GM21737 (cell line): ENCODE measurements around the gene CACNA2D4.

Experiments used
- ATAC-seq: cut with Tn5 transposase; IDR thresholded peaks from one replicate; pipeline ENCODE4 v1.9.1; 2021; ENCODE audit warnings: mild to moderate bottlenecking, moderate library complexity; ENCODE audit not compliant: unreplicated experiment

CACNA2D4 gene

DNA sequence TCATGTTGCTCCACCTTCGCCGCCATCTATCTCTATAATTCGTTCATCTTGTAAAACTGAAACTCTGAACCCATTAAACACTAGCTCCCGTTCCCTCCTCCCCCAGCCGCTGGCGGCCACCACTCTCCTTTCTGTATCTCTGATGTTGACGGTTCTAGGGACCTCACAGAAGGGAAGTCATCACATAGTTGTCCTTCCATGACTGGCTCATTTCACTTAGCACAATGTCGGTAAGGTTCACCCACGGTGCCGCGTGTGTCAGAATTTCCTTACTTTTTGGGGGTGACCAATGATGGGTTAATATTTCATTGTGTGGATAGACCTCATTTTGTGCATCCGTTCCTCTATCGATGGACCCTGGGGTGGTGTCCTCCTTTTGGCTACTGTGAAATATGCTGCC, 2.0 kb upstream of the CACNA2D4 start:
- no peak for ATAC-seq

- no peak for ATAC-seq
These were observed 1.3 kb upstream of the CACNA2D4 start for GRCh38 chr12:1919763-1920162.

- no peak for ATAC-seq
These were observed 832 bp upstream of the CACNA2D4 start for GRCh38 chr12:1919284-1919683.

- no peak for ATAC-seq
These were observed 408 bp upstream of the CACNA2D4 start for GRCh38 chr12:1918884-1919236.

- no peak for ATAC-seq
These were observed 1.0 kb downstream of the CACNA2D4 start for GRCh38 chr12:1917172-1918070.

DNA sequence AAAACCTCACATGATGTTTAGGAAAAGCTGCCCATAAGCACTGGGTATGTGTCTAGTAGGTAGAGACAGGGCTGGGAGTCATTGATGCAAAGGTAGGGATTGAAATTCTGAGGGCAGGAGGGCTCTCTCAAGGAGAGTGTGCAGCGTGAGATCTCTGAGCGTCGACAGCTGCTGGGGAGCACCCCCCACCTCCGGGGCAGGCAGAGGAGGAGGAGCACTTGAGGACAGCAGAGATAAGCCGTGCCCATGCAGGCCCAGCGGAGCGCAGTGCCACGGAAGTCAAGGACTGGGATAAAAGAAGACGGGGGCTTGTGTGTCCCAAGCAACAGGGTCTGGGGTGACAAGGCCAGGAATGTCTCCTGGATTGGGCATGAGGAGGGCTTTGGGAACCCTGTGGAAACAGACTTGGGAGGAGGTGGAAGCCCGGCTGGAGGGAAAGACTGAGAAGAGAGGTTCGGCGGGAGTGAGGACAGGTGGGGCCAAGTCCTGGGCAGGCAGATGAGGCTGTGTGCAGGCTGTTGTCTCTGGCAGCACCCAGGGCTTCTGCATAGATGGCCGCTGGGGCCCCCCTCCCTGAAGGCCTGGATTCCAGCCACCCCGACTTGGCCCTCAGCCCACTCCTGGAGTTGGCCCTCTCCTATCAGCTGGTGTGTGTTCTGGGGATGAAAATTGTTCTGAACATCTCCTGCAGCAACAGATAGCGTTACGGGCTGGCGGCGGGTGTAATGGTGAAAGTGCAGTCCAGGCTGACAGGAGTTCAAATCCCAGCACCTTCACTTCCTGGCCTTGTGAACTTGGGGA, 1.9 kb downstream of the CACNA2D4 start:
- no peak for ATAC-seq

GRCh38 chr12:1915082-1915968, 3.1 kb downstream of the CACNA2D4 start:
- ATAC-seq = no peak

DNA sequence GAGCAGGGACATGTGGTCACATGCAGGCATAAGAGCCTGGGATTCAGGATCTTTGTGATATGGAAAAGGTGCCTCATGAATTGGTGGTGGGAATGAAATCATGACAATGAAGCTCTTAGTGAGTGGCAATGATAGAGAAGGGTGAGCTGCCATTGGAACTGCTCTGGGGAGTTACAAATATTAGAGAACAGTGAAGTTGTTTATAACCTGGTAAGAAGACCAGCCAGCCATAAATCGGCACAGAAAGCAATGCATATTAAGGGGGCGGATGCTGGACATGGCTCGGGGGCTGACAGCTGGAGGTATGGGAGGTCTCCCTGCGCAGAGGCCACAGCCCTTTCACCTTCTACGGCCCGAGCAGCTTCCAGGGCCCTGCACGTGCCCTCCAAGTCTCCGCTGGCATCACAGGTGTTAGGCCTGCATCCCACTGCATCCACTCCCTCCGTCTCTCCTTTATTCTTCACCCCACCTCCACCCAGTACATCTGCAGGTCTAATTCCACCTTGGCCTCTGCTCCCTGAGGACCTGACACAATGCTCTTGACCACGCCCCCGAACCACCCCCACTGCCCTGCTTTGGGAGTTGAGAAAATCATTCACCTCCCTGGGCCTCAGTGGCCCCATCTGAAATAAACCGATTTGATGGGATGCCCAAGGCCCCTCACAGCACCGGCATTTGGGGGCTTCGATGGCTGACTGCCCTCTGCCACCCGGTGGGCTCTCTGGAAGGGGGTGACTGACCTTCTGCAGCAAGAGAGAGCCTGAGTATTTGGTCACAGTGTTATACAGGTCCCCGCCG, 4.1 kb downstream of the CACNA2D4 start:
- no peak for ATAC-seq

- no peak for ATAC-seq
These were observed 4.9 kb downstream of the CACNA2D4 start for GRCh38 chr12:1913377-1914113.

DNA sequence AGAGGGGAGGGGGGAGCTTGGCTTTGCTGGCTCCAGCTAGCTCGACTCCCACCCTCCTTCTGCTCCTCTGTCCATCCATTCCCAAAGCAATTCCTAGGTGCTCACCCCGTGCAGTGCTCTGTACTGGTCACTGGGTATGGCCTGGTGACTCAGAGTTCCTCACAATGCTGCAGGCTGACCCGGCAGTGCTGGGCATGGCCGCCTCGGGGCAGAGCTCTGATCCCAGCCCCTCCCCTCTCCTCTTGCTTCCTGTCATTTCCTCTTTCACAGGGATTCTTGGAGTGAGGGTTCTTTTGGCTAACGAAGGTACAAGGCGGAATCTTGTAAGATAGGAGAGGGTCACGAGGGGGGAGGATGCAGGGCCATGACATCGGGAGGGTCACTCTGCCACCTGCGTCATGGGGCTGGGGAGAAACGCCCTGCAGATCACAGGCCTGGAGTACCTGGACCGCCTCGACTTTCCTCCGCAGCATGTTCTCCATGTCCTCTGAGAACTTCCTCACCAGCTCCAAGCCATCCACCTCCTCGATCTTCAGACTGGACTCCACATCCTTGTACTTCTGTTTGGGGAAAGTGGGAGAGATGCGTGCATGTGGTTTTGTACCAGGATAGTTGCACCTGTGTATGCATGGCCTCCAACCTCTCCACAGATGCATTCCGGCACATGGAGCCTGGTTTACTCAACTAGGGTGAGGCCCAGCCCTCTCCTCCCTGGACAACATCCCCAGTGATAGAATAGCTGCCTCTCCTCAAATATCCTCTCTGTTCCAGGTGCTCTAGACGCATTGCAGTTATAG, 5.7 kb downstream of the CACNA2D4 start:
- ATAC-seq = no peak

GRCh38 chr12:1911598-1912575, 6.6 kb downstream of the CACNA2D4 start:
- no peak for ATAC-seq

- ATAC-seq = no peak
These were observed 8.0 kb downstream of the CACNA2D4 start for GRCh38 chr12:1910468-1910867.

DNA sequence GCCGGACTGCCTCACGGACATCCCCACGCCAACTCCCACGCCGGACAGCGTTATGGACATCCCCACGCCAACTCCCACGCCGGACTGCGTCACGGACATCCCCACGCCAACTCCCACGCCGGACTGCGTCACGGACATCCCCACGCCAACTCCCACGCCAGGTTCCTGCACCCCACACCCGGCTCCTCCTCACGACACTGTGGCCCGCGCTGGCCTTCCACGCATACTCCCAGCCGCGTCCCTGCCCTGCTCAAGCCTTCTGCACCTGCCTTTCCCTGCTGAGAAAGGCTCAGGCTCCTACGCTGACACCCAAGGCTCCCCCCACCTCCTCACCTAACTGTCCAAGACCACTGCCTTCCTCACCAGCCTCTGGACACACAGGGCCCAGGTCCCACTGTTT, 9.7 kb downstream of the CACNA2D4 start:
- ATAC-seq = no peak

GRCh38 chr12:1907652-1908611, 10.5 kb downstream of the CACNA2D4 start:
- no peak for ATAC-seq

DNA sequence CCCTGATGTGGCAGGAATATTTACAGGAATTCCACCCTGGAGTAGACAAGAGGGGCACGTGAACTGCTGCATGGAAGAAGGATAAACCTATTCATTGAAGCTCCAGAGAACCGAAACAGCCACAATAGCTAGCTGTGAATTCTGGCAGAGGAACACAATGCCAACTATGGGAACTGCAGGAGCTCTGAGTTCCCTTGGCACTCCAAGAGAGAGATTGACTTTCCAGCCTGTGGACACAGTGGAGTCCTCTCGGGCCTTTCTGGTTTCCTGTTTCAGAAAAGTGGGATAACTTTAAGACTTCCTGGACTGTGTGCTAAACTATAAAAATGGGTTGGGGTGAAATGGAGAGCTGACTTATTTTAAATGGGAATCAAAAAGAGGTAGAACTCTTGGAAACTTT, 11.9 kb downstream of the CACNA2D4 start:
- no peak for ATAC-seq

DNA sequence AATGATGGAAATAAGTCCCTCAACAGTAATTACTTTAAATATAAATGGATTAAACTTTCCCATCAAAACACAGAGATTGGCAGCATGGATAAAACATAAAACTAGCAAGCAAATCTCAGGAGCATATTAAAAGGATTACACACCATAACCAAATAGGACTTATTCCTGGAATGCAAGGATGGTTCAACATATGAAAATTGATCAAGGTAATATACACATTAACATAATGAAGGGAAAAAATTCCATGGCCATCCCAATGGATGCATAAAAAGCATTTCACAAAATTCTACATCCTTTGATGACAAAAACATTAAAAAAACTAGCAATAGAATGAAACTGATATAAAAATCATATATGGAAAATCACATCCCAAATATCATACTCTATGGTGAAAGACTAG, 13.6 kb downstream of the CACNA2D4 start:
- ATAC-seq = no peak

GRCh38 chr12:1896964-1897363, 21.5 kb downstream of the CACNA2D4 start:
- no peak for ATAC-seq
